WTC11 (cell line): ENCODE results near the gene TPM3. TPM values are rescaled to one million over a fixed set of nuclear protein-coding genes. Genes with fewer than 3 reads are reported as not detected.

Source experiments
- ATAC-seq: fragments of 200-7000 bp; cut with Tn5 transposase; 2 replicates; pipeline ENCODE4 v1.10.0; 2021; ENCODE audit warnings: mild to moderate bottlenecking, moderate library complexity
- CTCF ChIA-PET: fragments of 300-600 bp; sonication (Branson Sonifier 250); formaldehyde crosslinking; loops from one replicate; lab custom pipeline; 2021; ENCODE audit warnings: antibody characterized with exemption; lab: Charles Lee
- POLR2A ChIA-PET: fragments of 350-600 bp; sonication (Branson Sonifier 250); formaldehyde crosslinking; loops from one replicate; lab custom pipeline; 2021; ENCODE audit warnings: antibody characterized with exemption; lab: Charles Lee
- DNase-seq: peaks from one replicate; pipeline ENCODE4 v3.0.0; 2021; ENCODE audit warnings: low spot score
- H3K27ac Mint-ChIP-seq: 2 replicates; pipeline ENCODE4 v1.8.0; 2021; ENCODE audit warnings: mixed read lengths
- H3K27me3 Mint-ChIP-seq: 2 replicates; pipeline ENCODE4 v1.8.0; 2021; ENCODE audit warnings: low read depth, mild to moderate bottlenecking, moderate library complexity, mixed read lengths
- H3K36me3 Mint-ChIP-seq: 2 replicates; pipeline ENCODE4 v1.8.0; 2021; ENCODE audit warnings: mixed read lengths
- H3K4me1 Mint-ChIP-seq: 2 replicates; pipeline ENCODE4 v1.8.0; 2022; ENCODE audit warnings: mixed read lengths
- H3K4me3 Mint-ChIP-seq: 2 replicates; pipeline ENCODE4 v1.8.0; 2021; ENCODE audit warnings: mild to moderate bottlenecking, moderate library complexity, mixed read lengths
- H3K9me3 Mint-ChIP-seq: 2 replicates; pipeline ENCODE4 v1.8.0; 2021; ENCODE audit warnings: mixed read lengths
- ARID4B ChIP-seq: sonication (generic); formaldehyde crosslinking; IDR thresholded peaks from 2 replicates; pipeline ENCODE4 v1.8.0; 2023; ENCODE audit warnings: missing genetic modification reagents, mild to moderate bottlenecking, borderline replicate concordance
- FOXP4 ChIP-seq: sonication (generic); formaldehyde crosslinking; IDR thresholded peaks from 2 replicates; pipeline ENCODE4 v1.8.0; 2022; ENCODE audit warnings: mild to moderate bottlenecking, missing genetic modification reagents
- IRF1 ChIP-seq: sonication (generic); formaldehyde crosslinking; IDR thresholded peaks from 2 replicates; pipeline ENCODE4 v1.8.0; 2023; ENCODE audit warnings: missing genetic modification reagents
- NFYB ChIP-seq: sonication (generic); formaldehyde crosslinking; conservative IDR thresholded peaks from 2 replicates; pipeline ENCODE4 v1.8.0; 2022; ENCODE audit warnings: low read depth, missing genetic modification reagents
- TCF7 ChIP-seq: sonication (generic); formaldehyde crosslinking; IDR thresholded peaks from 2 replicates; pipeline ENCODE4 v1.8.0; 2022; ENCODE audit warnings: mild to moderate bottlenecking, low read depth, missing genetic modification reagents, moderate library complexity
- ZNF425 ChIP-seq: fragments of 250-450 bp; sonication (Bioruptor Pico); conservative IDR thresholded peaks from 2 replicates; pipeline ENCODE4 v1.9.0; 2021; ENCODE audit warnings: mild to moderate bottlenecking
- total RNA-seq: library from RNA; stranded (reverse); gene quantifications from 3 replicates; pipeline ENCODE4 v1.2.3, GENCODE V29; 2021

Gene TPM3
- total RNA-seq, 1 experiment from 2014 or later = 614 TPM

GRCh38 chr1:154221278-154222001, 29.5 kb upstream of the TPM3 start:
- peak overlapping the region; percentile 98 for H3K27ac Mint-ChIP-seq

More at GRCh38 chr1:154221278-154222001, 29.5 kb upstream of the TPM3 start:
- DNase-seq = peak; percentile 58
- CTCF ChIA-PET = interaction anchor here (3.6 kb wide), 1 partner anchor 22 kb away, joined by 20 read pairs; no protein-coding TSS in a partner anchor
- Mint-ChIP-seq H3K36me3 (peaks cover 55% of the 10 kb centered on the region), H3K4me1 (peaks cover 44% of the 10 kb centered on the region), H3K27me3 (no peaks in the 10 kb centered on the region), H3K4me3 (peak overlapping the region; percentile 98), H3K9me3 (no peaks in the 10 kb centered on the region)
- peak; percentile 12 for ATAC-seq
- TF ChIP-seq FOXP4 (CRISPR knock-in tag) (0 out of 2 replicates have a peak, but pooled peaks have one; percentile 57), ARID4B (CRISPR knock-in tag) (peak; percentile 53; the same call in 1 of the 2 replicates), ZNF425 (CRISPR knock-in tag) (no peak), TCF7 (CRISPR knock-in tag) (peak; percentile 55; the same call in 1 of the 2 replicates), IRF1 (CRISPR knock-in tag) (0 out of 2 replicates have a peak, but pooled peaks have one; percentile 37), NFYB (CRISPR knock-in tag) (no peak)
- POLR2A ChIA-PET = interaction anchor here (1.8 kb wide), 1 partner anchor 39 kb away, joined by 8 read pairs; no protein-coding TSS in a partner anchor
